OCI-LY3 (cell line): ENCODE results near the gene ANKH.

Source experiments
- H2AFZ ChIP-seq: fragments of 200-600, 300-600 bp; shearing (Covaris generic); 2 replicates; pipeline ENCODE4 v1.6.0; 2014; ENCODE audit warnings: antibody characterized with exemption, low read depth, low read length
- H3K27ac ChIP-seq: fragments of 200-600, 300-600 bp; sonication (generic); 2 replicates; pipeline ENCODE4 v1.5.1; 2014; ENCODE audit warnings: mild to moderate bottlenecking, low read length, moderate library complexity, mixed read lengths
- H3K27me3 ChIP-seq: fragments of 200-600, 300-600 bp; sonication (generic); 2 replicates; pipeline ENCODE4 v1.6.1; 2014; ENCODE audit warnings: low read depth, low read length, mixed read lengths
- H3K36me3 ChIP-seq: fragments of 200-600, 300-600 bp; sonication (generic); replicated peaks from 2 replicates; pipeline ENCODE3; 2014; ENCODE audit warnings: low read depth, low read length, mixed read lengths
- H3K4me1 ChIP-seq: fragments of 300-600, 200-600 bp; sonication (generic); 2 replicates; pipeline ENCODE4 v1.6.1; 2014; ENCODE audit warnings: low read length, mixed read lengths
- H3K4me2 ChIP-seq: fragments of 200-600, 300-600 bp; sonication (generic); 2 replicates; pipeline ENCODE4 v1.6.1; 2014; ENCODE audit warnings: low read length, mixed read lengths
- H3K4me3 ChIP-seq: fragments of 300-600, 200-600 bp; sonication (generic); 2 replicates; pipeline ENCODE4 v1.5.1; 2014; ENCODE audit warnings: antibody characterized with exemption, mild to moderate bottlenecking, low read length, moderate library complexity
- H3K79me2 ChIP-seq: fragments of 300-600, 200-600 bp; shearing (Covaris generic); 2 replicates; pipeline ENCODE4 v1.6.1; 2014; ENCODE audit warnings: mild to moderate bottlenecking, low read length, mixed read lengths
- H3K9ac ChIP-seq: fragments of 300-600, 200-600 bp; shearing (Covaris generic); 2 replicates; pipeline ENCODE4 v1.6.0; 2014; ENCODE audit warnings: mild to moderate bottlenecking, low read length, moderate library complexity
- H3K9me3 ChIP-seq: fragments of 200-600, 300-600 bp; shearing (Covaris generic); 2 replicates; pipeline ENCODE4 v1.6.1; 2014; ENCODE audit warnings: low read length, mixed read lengths; ENCODE audit not compliant: insufficient read depth
- H4K20me1 ChIP-seq: fragments of 200-600, 300-600 bp; sonication (generic); 2 replicates; pipeline ENCODE4 v1.6.1; 2016; ENCODE audit warnings: low read length, mixed read lengths; ENCODE audit not compliant: insufficient read depth
- EZH2phosphoT487 ChIP-seq: fragments of 200-600 bp; shearing (Covaris generic); IDR thresholded peaks from 2 replicates; pipeline ENCODE4 v1.6.1; 2018; ENCODE audit warnings: antibody characterized with exemption, mixed run types, low read depth
- TF ChIP-seq, protein P1 (sequence below): fragments of 200-600, 300-600 bp; sonication (generic); IDR thresholded peaks from 2 replicates; pipeline ENCODE4 v1.5.1; 2014; ENCODE audit warnings: antibody characterized with exemption, low read length, low read depth

ANKH gene

DNA sequence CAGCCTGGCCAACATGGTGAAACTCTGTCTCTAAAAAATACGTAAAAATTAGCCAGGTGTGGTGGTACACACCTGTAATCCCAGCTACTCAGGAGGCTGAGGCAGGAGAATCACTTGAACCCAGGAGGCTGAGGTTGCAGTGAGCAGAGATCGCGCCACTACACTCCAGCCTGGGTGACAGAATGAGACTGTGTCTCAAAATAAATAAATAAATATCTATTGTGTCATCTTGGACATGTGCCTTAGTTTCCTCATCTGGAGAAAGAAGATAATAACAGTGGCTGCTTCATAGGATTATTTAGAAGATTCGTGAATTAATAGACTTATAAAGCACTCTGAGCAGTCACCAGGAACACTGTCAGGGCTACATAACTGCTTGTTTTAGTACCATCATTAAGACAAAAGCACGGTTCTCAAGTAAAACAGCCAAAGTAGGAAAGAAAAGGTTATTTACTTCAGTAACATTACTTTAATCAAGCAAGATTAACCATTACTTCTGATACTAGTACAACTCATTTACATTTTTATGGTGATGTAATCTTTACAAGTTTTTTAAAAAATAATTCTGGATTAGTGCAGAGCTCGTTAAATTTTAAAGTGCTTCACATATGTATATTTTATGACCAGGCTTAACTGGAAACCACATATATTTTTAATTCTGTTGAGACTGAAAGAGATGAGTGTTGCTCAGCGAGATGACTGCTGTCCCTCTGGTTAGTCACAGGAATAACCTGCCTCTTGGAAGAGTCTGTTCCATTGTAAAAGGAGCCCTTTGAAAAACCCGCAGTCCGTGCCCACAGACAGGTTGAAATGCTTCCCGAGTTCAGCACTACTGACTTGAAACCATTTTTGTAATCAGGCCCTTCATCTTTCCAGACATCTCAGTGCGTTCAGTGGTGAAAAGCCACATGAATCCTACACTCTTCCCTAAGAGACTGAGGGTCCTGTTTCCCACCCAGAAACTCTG, 36.7 kb downstream of the ANKH start:
- no peaks in the 10 kb centered on the region for H4K20me1 ChIP-seq
- TF ChIP-seq, protein P1, sequence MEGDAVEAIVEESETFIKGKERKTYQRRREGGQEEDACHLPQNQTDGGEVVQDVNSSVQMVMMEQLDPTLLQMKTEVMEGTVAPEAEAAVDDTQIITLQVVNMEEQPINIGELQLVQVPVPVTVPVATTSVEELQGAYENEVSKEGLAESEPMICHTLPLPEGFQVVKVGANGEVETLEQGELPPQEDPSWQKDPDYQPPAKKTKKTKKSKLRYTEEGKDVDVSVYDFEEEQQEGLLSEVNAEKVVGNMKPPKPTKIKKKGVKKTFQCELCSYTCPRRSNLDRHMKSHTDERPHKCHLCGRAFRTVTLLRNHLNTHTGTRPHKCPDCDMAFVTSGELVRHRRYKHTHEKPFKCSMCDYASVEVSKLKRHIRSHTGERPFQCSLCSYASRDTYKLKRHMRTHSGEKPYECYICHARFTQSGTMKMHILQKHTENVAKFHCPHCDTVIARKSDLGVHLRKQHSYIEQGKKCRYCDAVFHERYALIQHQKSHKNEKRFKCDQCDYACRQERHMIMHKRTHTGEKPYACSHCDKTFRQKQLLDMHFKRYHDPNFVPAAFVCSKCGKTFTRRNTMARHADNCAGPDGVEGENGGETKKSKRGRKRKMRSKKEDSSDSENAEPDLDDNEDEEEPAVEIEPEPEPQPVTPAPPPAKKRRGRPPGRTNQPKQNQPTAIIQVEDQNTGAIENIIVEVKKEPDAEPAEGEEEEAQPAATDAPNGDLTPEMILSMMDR, result no peak
- TF ChIP-seq EZH2phosphoT487, result no peak

DNA sequence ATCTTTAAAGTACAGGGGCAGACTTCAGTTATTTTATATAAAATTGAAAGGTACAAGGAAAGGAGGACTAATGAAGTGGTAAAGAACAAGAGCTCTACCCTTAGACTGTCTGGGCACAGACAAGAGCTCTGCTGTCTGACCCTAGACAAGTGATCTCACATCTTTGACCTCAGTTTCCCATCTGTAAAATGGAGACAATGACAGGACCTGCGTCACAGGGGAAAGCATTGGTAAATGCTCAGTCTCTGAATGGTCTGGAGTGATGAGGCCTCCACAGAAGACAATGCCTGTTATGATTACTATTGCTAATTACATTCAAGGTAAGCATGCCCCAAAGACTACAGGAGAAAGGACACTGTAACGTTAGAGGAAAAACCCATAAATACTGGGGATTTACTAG, 37.5 kb downstream of the ANKH start:
- TF ChIP-seq EZH2phosphoT487, result no peak
- TF ChIP-seq, protein P1, result no peak
- Histone ChIP-seq H3K9me3 (no peaks in the 10 kb centered on the region), H3K9ac (no peak overlapping the region), H4K20me1 (no peaks in the 10 kb centered on the region), H3K27me3 (no peaks in the 10 kb centered on the region), H3K4me2 (no peak overlapping the region), H2AFZ (no peak overlapping the region), H3K36me3 (no peaks in the 10 kb centered on the region), H3K4me1 (no peaks in the 10 kb centered on the region), H3K79me2 (no peaks in the 10 kb centered on the region), H3K27ac (no peak overlapping the region), H3K4me3 (no peak overlapping the region)

More for the DNA sequence above, 36.7 kb downstream of the ANKH start:
- Histone ChIP-seq H2AFZ (no peak overlapping the region), H3K27ac (no peak overlapping the region), H3K79me2 (no peaks in the 10 kb centered on the region), H3K36me3 (no peaks in the 10 kb centered on the region), H3K9me3 (no peaks in the 10 kb centered on the region), H3K27me3 (no peaks in the 10 kb centered on the region), H3K9ac (no peak overlapping the region), H3K4me1 (no peaks in the 10 kb centered on the region), H3K4me3 (no peak overlapping the region), H3K4me2 (no peak overlapping the region)

DNA sequence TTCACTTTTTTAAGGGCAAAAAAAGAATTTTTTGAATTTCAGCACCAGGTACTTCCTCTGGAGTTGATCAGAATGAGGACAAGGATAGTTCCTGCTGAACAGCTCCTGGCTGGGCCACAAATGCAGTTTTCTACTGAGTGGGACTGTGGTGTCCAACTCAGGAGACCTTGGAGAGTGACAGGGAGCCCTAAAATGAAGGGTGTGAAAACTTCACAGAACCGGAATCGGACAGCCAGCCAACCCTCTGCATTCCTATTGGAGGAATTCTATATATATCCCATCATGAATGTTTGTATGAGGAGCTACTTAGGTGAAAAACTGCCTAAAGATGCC, 40.6 kb downstream of the ANKH start:
- no peaks in the 10 kb centered on the region for H4K20me1 ChIP-seq
- no peaks in the 10 kb centered on the region for H3K36me3 ChIP-seq

DNA sequence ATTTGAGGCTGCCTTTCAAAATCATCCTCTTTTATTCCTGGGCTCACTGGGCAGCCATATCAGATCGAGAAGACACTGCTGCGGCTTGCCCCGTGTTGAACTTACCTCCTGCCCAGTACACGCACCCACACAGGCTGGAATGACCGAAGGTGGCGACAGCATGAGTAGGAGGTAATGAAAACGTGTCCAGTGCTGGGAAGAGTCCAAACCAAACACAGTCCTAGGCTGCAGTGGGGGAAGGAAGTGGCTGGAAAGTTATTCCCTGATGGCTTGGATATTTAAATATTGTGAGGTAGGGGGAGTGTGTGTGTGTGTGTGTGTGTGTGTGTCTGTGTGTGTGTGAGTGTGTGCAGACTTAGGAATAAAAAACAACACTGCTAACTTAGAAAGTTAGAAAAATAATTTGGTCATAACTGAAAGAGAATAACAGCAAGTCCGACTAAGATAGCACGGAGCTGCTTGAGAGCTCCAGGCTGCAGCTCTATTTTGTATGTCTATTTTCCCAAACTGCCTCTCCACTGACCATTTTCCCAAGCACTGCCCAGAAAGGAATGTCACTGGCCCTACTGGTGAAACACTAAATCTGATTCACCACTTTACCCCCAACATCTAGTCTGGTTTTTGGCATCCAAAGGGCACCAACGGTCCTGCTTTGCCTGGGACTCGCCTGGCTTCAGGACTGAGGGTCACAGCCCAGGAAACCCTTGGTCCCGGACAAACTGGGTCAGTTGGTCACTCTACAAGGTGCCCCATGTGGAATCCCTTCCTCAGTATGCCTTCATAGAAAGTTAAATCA, 41.2 kb downstream of the ANKH start:
- Histone ChIP-seq H3K4me2 (no peak overlapping the region), H3K9me3 (no peaks in the 10 kb centered on the region), H3K4me1 (no peaks in the 10 kb centered on the region), H4K20me1 (no peaks in the 10 kb centered on the region), H3K27me3 (no peaks in the 10 kb centered on the region), H3K4me3 (no peak overlapping the region), H2AFZ (no peak overlapping the region), H3K27ac (no peak overlapping the region), H3K79me2 (no peaks in the 10 kb centered on the region), H3K9ac (no peak overlapping the region), H3K36me3 (no peaks in the 10 kb centered on the region)
- no peak for TF ChIP-seq EZH2phosphoT487
- TF ChIP-seq, protein P1, result no peak

More for the DNA sequence above, 40.6 kb downstream of the ANKH start:
- Histone ChIP-seq H2AFZ (no peak overlapping the region), H3K27ac (no peak overlapping the region), H3K9me3 (no peaks in the 10 kb centered on the region), H3K4me2 (no peak overlapping the region), H3K9ac (no peak overlapping the region), H3K79me2 (no peaks in the 10 kb centered on the region), H3K4me3 (no peak overlapping the region), H3K27me3 (no peaks in the 10 kb centered on the region), H3K4me1 (no peaks in the 10 kb centered on the region)
- TF ChIP-seq, protein P1, result no peak
- TF ChIP-seq EZH2phosphoT487, result no peak
